NCI-H1417 (cell line): ENCODE results near the gene NMRAL1.

Source experiments
- DNase-seq, 3 experiments: peaks; one replicate each; lab custom pipeline; 2025; lab: John Stamatoyannopoulos, UW

NMRAL1 gene

DNA sequence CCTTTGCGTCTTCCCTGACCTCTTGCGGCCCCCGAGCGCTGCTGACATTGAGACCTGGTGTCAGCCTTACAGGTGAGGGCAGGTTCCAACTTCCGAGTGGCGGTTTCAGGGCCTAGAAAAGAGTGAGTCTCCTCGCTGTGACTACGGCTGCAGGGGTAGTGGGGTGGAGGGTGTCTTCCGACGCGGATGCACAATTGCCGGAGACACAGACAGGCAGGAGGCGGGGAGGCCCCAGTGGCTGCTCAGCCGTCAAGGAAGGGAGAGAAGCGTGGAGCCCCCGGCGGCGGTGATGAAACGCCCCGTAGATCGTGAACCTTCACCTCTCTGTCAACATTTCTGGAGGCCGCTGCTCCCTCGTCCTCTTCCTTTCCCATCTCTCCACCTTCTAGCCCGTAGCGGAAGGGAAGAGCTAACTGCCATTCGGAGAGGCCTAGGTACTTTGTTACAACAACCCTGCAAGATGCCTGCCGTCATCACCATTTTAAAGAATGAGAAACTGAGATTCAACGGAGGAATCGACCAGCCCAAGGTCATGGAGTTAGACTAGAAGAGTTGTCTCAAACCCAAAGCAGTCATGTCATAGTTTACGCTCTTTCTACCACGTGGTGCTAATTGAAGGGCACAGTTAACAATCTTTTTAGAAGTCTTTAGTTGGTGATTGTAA lies 48.3 kb downstream of the NMRAL1 start:
- DNase-seq, result no peak

DNA sequence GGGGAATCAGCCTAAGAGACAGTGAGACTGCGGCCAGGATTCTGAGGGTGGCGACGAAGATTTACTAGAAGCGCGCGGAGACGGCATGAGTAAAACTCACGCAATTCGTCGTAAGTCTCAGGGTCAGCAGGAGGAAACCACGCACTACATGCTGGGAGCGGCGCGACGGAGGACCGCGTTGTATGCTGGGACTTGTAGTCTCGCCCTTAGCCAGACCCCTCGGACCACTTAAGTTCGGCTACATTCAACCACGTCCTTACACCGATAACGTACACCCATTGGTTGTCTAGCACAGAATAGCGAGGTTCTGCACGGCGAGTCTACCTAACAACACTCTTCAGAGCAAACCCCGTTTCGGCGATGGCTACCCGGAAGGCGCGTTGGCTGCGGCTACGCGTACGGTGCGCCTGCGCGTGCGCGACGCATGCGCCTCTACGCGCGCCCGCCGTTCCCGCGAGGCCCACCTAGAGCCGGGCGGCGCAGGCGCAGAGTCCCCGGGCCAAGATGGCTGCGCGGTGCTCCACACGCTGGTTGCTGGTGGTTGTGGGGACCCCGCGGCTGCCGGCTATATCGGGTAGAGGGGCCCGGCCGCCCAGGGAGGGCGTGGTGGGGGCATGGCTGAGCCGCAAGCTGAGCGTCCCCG lies 48.9 kb downstream of the NMRAL1 start, which contains the start of gene DNAJA3:
Gene DNAJA3, plus strand, starts transcription at position 491 of the 643 bp plus-strand sequence. Its CDS starts 14 bp downstream, at position 505.
- DNase-seq, result peak; percentile 93 to 99 (median 98)

DNA sequence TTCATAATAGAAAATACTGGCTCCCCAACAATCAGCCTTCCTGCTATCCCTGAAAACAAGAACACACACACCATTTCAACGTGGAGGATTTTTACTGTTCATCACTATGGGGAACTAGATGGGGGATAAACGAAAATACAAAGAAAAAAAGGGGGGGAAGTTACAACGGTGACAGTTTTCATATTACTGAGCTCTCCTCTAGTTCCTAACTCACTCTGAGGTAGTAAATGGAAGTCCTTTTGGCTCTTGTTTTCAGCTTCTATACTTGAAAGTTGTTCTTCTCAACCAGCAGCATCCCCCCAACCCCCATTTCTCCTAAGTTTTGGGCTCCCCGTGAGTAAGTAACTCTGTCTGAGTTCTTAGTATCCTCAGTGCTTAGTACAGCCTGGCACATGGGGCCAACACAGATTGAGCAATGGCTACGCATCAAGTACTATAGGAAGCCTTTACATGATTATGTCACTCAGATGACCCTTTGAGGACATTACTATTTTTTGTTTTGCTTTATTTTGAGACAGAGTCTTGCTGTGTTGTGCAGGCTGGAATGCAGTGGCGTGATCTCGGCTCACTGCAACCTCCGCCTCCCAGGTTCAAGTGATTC lies 53.8 kb downstream of the NMRAL1 start:
- DNase-seq, result no peak

DNA sequence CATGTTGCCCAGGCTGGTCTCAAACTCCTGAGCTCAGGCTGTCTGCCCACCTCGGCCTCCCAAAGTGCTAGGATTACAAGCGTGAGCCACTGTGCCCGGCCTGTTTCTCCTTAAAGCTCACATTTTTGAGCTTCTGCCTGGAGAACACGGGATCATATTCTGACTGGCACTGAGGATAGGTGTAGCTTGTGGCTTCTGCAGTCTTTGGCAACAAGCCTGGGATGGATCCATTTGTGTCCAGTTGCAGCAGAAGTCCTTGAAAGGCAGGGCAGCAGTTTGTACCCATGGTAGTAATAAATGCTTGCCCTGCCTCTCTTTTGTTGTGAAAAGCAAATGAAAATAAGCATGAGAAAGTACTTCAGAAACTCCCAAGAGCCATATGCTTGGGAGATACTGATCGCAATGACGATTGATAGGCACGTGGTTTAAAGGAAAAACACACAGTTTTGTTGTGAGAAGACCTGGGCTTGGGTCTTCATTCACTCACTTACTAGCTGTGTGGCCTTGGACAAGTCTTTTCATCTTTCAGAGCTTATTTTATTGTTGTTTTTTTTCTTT lies 54.9 kb downstream of the NMRAL1 start:
- DNase-seq, result no peak

DNA sequence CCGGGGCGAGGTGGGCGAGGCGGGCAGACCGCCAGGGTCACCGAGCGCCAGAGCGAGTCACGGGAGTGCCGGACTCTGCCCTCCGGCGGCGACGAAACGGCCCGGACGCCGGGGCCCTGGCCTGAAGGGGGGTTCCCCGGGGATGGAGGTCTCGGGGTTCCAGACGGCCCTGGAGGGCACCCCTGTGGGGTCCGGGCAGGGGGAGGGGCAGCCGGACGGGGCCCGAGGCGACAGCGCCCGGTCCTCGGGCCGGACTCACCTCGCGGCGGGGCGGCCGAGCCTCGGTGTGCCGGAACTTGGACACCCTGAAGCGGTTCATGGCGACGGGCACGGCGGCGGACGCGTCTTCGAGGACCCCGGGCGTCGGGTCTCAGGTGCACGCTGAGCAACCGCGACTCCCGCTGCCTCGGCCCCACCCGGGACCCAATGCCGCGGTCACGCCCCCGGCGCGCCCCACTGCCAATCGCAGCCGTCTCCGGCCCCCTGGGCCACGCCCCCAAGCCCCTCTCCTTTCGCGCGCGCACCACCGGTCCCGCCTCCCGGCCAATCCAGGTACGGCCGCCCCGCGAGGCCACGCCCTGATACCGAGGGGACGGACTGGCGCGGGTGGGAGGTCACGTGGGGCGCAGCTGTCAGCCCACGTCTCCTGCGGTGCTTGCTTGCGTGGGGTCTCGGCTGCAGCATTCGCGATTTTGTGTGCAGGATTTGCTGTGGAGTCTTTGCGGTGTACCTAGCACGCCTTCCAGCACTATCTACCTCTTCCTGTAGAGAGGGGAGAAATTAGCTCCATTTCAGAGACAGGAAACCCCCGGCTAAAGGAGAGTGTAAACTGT lies 58.0 kb downstream of the NMRAL1 start, which contains the start of gene CORO7:
Gene CORO7, minus strand, starts transcription at position 397 of the 833 bp plus-strand sequence. Its CDS starts 78 bp downstream, at position 319.
- peak; percentile 89 to 95 (median 95) for DNase-seq

DNA sequence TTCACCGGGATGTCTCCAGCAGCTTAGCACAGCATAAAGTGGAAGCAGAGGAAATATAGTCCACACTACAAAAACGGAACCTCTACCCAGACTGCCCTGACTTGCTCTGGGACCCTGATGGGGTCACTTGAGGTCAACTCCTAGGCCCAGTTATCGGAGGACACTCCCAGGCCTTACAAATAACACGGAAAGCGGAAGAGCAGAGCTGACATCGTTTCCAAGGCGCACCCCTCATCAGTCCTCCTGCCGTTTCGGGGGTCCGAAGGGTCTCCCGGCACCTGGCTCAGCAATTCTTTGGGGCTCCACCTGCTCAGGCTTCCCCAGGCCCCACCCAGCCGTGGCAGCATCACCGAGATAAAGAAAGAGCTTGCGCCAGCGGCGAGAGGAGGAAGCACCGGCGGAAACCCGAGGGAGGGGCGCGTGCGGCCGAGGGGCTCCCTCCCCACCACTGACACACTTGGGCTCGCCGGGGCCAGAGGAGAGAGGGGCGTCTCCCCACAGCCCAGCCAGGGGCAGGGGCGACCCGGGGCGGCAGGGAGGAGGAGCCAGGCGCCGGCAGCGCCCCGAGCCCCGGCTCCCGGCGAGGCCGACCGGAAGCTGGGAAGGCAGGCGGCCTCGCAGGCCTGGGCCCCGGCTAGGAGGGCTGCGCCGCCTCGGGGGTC lies 58.8 kb downstream of the NMRAL1 start:
- peak in 2 of 3 experiments; percentile 50 to 60 for DNase-seq

DNA sequence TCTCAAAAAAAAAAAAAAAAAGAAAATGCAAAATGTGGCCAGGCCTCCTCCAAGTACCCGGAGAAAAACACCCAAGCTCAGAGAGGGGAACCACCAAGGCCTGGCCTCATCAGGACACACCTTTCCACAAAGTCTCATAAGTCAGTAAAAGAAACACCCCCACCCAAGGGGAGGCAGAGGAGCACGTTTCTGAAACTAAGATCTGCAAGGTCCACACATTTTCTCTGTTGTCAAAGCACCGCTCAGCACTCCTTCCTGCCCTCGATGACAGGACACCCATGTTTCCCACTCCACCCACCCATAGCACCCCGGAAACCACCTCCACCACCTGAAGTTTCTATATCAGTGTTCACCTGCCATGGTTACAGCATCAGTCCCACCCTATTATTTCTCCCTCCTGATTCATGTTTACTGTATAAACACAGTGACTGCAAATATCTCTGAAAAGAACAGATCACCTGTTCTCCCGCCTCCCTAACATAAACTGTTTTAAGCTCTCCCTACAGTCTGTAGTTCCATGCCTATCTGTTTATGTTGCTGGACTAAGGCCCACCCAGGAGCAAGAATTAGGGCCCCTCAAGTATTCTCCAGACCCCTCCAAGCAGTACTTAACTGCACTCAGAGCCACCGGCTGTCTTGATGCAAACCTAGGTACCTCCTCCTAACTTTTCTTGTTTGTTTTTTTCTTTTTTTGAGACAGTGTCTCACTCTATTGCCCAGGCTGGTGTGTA lies 60.1 kb downstream of the NMRAL1 start:
- DNase-seq, result peak in 1 of 3 experiments; percentile 30

DNA sequence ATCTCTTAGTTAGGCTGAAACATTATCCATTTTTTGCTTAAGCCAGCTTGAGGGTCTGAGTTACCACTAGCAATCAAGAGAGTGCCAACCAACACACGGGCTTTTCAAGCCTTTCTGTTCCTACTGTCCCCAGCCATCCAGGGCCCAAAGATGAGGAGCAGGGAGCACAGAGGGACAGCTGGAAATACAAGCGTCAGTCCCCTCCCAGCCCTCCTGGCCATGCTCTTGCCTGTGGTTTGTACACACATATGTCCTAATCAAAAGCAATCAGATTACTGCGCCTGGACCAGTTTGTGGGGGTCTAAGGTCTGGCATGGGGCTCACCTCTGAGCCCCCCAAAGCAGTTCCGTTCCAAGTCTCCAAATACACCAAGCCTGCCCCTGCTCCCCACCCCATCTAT lies 61.6 kb downstream of the NMRAL1 start:
- no peak for DNase-seq

DNA sequence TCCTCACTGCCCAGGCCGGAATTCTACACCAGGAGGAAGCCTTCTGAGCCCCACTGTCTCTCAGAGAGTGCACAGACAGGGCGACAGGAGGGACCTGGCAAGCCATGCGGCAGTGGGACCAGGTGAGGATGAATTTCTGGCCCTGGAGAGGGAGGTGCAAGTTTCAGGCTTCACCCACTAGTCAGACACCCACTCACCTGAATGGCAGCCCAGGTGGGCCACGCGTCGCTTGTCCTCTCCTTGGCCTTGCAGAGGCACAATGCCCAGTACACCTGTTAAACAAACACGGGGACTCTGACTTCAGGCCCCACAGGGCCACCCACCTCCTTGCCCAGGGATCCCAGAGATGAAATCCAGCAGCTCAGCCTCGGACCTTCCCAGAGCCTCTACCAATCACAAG lies 62.3 kb downstream of the NMRAL1 start:
- no peak for DNase-seq
